ENCODE results near the gene EXOC6B. TPM values are rescaled to one million over a fixed set of nuclear protein-coding genes. Genes with fewer than 3 reads are reported as not detected.

Gene EXOC6B
- total and polyA plus RNA-seq, 2 of the 8 experiments (the other 6 are each of a cell fraction or from before 2014, with no cell fraction given) = 13.5 to 33.0 TPM

GRCh38 chr2:72731116-72731515, 94.7 kb downstream of the EXOC6B start (continued):
- no peak for TF ChIP-seq USF2 (IDR thresholded peaks at IDR 0.05; ENCODE audit: low read length)
